ENCODE results near the gene PIGZ. TPM values are rescaled to one million over a fixed set of nuclear protein-coding genes. Genes with fewer than 3 reads are reported as not detected.
A peak's percentile ranks its signal among the peaks of the same experiment; 100 is the strongest.
"Not testable (repeated sequence)": the region's sequence is repeated elsewhere in the genome, so short reads cannot be mapped to it uniquely, and the experiment has no call there.

Gene PIGZ
- total RNA-seq, 1 donor from 2014 or later = 5.0 TPM

DNA sequence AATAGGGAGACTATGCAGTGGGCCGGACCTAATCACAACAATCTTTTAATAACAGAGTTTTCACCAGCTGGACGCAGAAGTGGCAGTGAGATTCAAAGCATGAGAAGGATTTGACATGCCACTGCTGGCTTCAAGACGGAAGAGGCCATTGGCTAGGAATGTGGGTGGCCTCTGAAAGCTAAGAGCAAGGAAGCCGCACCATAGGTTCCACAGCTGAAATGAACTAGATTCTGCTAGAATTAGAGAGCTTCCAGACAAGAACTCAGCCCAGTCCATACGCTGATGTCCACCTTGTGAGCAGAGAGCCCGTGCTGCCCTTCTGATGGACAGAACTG, 19.4 kb downstream of the PIGZ start:
- DNase-seq = no peak

DNA sequence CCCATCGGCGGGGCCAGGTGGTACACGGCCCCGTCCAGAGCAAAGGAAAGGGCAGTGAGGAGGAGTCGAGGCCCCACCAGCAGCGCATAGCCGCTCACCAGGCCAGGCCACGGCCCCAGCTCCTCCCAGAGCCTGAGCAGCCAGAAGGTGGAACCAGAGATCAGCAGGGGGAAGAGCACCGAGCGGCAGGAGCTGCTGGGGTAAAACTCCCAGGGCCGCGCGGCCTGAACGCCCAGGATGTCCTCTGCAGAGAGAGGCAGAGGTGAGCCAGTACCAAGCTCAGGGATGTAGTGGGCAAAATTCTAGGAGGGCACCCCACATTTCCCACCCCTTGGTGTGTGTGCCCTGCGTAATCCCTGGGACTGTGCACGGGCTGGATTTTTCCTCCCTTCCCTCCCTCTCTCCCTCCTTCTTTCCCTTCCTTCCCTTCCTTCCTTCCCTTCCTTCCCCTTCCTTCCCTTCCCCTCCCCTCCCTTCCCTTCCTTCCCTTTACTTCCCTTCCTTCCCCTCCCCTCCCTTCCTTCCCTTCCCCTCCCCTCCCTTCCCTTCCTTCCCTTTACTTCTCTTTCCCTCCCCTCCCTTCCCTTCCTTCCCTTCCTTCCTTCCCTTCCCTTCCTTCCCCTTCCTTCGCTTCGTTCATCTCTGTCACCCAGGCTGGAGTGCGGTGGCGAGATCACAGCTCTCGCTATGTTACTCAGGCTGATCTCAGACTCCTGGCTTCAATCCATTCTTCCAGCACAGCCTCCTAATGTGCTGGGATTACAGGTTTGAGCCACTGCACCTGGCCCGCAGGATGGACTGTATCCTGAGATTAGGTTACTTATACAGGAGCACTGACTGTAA, 20.0 kb downstream of the PIGZ start:
- DNase-seq = no peak

DNA sequence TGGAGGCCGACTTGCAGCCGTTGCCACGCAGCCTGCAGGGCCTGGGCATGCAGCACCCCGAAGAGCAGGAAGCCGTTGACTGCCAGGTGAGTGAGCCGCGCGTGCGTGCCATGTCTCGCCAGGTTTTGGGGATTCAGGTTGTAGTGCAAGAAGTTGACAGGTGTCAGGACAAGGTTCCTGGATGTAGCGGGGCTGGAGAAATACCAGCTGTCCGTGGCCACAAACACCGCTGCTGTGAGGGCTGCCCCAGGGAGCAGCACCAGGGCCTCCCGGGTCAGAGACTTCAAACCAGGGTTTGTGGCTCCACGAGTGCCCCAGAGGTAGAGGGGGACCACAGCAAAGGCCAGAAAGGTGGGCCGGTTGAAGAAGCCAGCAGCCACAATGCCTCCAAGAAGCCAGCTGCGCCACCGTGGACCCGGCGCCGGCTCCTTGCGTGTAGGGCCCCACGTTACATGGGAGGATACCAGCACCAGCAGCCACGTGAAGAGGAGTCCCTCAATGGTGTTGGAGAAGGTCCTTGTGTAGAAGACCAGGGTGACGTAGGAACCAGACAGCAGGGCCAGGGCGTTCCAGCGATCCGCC, 20.7 kb downstream of the PIGZ start:
- no peak for DNase-seq

DNA sequence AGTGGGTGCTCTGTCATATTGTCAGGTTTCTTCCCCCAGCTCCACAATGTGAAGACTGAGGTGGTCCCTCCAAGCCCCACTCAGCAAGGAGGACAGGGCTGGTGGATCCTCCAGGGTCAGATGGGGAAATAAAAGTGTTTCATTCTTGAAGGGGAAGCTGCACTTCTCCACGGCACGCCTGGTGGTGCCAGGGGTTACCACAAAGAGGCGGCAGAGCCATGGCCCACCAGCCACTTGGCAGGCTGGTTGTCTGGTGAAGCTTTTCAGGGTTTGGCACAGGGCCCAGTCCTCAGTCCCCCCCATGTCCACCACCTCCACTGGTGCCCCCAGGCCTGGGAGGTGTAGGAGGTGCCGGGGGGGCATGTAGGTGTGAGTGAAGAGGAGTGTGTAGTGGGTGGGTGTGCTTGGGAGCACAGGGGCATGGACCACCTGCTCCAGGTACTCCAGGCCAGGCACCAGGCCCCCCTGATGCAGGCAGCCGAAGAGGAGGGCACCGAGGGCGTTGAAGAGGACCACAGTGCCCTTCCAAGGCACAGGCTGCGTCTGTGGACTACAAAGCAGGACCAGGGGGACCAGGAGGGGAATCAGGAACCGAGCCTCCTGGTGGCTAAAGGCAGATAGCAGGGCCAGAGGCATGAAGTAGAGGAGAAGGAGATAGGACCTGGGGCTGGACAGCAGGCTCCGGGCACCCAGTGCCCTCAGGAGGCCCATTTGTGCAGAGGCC, 21.3 kb downstream of the PIGZ start:
- DNase-seq = no peak

DNA sequence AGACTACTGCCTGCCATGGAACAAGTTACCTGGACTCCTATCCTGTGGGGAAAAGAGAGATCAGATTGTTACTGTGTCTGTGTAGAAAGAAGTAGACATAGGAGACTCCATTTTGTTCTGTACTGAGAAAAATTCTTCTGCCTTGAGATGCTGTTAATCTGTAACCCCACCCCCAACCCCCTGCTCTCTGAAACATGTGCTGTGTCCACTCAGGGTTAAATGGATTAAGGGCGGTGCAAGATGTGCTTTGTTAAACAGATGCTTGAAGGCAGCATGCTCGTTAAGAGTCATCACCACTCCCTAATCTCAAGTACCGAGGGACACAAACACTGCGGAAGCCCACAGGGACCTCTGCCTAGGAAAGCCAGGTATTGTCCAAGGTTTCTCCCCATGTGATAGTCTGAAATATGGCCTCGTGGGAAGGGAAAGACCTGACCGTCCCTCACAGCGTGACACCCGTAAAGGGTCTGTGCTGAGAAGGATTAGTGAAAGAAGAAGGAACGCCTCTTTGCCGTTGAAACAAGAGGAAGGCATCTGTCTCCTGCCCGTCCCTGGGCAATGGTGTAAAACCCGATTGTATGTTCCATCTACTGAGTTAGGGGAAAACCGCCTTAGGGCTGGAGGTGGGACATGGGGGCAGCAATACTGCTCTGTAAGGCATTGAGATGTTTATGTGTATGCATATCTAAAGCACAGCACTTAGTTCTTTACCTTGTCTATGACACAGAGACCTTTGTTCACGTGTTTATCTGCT, 24.4 kb downstream of the PIGZ start:
- DNase-seq = not testable (repeated sequence)

GRCh38 chr3:196942915-196943277, 25.7 kb downstream of the PIGZ start:
- DNase-seq = peak; percentile 23

- DNase-seq = peak; percentile 95
Measured at GRCh38 chr3:196942226-196942914, 26.3 kb downstream of the PIGZ start, which contains the start of gene NCBP2. TSS of gene NCBP2 (minus strand) at chr3:196942528. CDS start at chr3:196942503, 25 bp downstream.

DNA sequence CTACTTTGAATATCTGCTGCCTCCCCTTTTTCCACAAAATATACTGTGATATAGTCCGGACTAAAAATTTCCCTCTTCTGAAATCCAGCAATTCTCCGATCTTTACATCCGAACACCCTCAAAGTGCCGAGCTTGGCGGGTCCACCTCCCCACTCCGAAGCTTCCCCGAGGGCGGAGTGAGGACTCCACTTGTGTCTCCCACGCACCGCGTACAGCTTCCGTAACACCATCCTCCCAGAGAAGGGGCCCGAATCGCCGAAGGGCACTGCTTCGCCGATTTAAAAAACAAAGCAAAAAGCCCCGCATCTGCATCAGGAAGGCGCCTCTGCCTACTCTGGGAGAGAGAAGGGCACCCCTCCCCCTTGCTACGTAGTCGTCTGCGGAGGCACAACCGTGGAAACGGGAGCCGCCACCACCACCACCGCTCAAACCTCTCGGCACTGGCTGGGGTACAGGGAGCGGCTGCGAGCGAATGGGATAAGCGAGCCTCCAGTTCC, 26.9 kb downstream of the PIGZ start:
- no peak for DNase-seq

GRCh38 chr3:196938576-196938975, 30.1 kb downstream of the PIGZ start:
- DNase-seq = no peak

- DNase-seq = no peak
Measured at GRCh38 chr3:196938124-196938523, 30.5 kb downstream of the PIGZ start.

DNA sequence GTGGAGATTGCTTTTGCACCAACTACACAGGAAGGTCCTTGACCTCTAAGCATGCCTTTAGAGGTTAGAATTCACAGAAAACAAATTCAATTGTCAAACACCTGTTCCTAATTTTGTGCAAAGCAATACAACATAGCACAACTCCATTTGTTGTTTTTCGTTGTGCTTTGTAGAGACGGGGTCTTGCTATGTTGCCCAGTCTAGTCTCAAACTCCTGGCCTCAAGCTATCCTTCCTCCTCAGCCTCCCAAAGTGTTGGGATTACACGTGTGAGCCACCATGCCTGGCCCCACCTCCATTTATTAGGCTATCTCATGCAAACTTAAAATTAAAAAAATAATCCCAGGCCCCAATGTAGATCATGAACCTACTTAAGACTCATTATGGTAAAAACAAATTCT, 32.3 kb downstream of the PIGZ start:
- no peak for DNase-seq

- DNase-seq = no peak
Measured at GRCh38 chr3:196932600-196932999, 36.0 kb downstream of the PIGZ start.

DNA sequence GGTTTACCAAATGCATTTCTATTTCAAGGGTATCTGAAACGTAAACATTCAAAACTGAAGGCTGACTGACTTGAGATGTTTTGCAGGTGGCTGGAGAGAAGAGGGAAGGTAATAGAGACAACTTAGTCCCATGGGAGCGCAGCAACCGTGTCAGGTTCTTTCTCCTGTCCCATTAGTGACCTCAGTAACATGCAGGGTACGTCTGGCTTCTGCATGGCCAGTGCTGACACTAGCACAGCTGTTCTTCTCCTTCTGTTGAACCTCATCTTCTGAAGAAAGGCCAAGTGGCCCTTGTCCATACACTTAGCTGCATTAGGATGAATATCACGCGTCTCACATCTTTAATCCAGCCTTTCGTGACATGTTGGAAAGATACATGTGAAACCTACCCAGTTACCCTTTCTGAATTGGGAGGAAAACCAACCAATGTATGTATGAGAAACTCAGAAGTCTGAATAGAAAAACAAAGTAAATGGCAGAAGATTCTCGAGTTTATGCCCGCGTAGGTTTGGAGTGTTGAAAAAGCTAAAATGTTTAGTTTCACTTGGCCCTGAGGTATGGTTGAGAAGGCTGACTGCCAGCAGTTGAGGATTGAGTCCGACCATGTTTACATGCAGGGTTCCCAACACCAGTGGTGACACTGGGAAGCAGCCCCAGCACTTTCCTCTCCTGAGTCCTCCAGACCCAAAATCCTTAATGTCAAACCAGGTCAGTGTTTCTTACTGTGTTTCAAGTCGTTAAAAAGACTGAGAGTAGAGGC, 36.6 kb downstream of the PIGZ start:
- no peak for DNase-seq

- no peak for DNase-seq
Measured at GRCh38 chr3:196931157-196931556, 37.5 kb downstream of the PIGZ start.

DNA sequence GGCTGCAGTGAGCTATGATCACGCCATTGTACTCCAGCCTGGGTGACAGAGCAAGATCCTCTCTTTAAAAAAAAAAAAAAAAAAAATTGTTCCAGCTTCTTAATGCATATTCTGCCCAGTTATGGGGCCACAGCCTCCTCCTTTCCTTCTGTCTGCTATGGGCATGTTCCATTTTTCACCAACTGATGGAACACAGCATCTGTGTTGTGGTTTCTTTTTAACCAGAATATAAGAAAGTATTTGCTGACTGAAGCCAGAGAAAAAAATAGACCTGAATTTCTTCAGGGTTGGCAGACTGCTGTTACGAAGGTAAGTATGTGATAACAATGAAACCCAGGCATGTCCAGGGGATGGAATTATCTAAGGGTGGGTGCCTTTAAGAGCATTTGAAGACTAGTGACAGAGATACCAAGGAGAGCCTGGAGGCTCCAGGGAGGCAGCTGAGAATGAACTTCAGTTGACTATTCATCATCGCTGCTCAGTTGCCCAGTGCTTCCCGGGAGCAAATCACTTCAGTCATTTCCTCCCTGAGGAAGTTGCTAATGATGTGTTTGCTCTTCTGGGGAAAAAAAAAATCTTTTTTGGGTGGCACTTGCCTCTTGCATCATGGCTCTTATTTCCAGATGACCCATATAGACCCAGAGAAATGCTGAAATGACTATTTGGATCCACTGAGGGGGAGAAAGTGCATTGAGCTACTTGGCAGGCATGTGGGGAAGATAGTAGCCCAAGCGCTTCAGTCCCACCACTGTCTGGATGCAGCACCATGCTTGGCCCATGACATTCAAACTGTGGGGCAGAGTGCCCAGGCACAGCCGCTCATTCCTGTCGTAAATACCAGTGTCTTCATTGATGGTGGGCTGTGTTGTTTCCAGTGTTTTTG, 40.8 kb downstream of the PIGZ start:
- no peak for DNase-seq

DNA sequence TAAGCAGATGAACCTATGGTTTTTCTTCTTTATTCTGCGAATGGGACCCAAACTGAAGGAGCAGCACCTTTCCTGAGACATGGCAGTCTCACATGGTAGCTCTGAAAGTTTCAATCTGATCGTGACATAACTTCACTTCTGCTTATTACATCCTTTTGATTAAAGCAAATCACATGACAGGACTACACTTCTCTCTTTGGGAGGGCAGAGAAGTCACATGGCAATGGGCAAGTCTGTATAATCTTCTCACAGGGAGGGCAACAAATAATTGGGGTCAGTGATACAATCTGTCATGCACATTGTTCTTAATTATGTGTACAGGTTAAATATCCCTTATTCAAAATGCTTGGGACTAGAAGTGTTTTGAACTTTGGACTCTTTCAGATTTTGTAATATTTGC, 47.9 kb downstream of the PIGZ start:
- no peak for DNase-seq

- DNase-seq = no peak
Measured at GRCh38 chr3:196918968-196919367, 49.7 kb downstream of the PIGZ start.

- no peak for DNase-seq
Measured at GRCh38 chr3:196916995-196917394, 51.6 kb downstream of the PIGZ start.

- no peak for DNase-seq
Measured at GRCh38 chr3:196916221-196916620, 52.4 kb downstream of the PIGZ start.

DNA sequence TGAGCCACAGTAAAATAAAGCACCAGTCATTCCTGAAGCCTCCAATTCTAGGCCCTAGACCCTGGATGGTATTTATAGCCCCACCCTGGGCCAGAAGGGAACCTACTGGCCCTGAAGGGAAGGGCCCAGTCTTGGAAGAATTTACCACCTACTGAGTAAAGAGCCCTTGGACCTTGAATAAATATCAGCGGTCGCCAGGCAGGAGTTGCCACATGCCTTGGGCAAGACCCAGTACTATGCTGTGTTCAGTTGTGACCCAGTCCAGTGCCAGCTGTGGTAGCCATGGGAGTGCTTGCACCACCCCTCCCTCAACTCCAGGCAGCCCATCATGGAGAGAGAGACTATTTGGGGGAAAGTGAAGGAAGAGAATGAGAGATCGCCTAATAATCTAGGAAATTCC, 53.3 kb downstream of the PIGZ start:
- DNase-seq = no peak

Measured in occipital lobe (tissue), 2 donors.